22Rv1 (cell line): ENCODE results near the gene BOLA2B.
"Not testable (repeated sequence)": the region's sequence is repeated elsewhere in the genome, so short reads cannot be mapped to it uniquely, and the experiment has no call there.

Source experiments
- ZFX ChIP-seq: fragments of 450-650 bp; IDR thresholded peaks from 2 replicates; pipeline ENCODE4 v1.6.1; 2017; ENCODE audit warnings: antibody characterized with exemption, borderline replicate concordance
- TF ChIP-seq, protein P1 (sequence below): fragments of 450-650 bp; IDR thresholded peaks from 2 replicates; pipeline ENCODE4 v1.5.1; 2017; ENCODE audit warnings: mild to moderate bottlenecking

DNA sequence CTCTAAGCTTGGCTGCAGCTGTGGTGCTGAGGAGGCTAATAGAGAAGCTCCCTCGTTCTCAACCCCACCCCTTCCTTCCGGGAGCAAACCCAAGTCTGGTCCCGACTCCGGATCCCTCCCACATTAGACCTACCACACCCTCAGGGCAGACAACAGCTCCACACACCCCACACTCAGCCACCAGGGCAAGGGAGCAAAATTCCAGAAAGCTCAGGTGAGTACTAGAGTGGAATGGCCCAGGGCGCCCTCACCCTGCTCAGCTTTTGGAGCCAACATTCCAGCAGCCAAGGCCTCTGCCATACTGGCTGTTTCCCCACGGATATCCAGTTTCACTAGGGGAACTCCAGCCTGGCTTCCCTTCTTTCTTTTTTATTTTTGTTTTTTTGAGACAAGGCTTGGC lies 15.6 kb upstream of the BOLA2B start:
- TF ChIP-seq, protein P1, sequence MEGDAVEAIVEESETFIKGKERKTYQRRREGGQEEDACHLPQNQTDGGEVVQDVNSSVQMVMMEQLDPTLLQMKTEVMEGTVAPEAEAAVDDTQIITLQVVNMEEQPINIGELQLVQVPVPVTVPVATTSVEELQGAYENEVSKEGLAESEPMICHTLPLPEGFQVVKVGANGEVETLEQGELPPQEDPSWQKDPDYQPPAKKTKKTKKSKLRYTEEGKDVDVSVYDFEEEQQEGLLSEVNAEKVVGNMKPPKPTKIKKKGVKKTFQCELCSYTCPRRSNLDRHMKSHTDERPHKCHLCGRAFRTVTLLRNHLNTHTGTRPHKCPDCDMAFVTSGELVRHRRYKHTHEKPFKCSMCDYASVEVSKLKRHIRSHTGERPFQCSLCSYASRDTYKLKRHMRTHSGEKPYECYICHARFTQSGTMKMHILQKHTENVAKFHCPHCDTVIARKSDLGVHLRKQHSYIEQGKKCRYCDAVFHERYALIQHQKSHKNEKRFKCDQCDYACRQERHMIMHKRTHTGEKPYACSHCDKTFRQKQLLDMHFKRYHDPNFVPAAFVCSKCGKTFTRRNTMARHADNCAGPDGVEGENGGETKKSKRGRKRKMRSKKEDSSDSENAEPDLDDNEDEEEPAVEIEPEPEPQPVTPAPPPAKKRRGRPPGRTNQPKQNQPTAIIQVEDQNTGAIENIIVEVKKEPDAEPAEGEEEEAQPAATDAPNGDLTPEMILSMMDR = not testable (repeated sequence)
- TF ChIP-seq ZFX = not testable (repeated sequence)
